Measurements from ENCODE around the gene DOP1B.

The DOP1B gene

DNA sequence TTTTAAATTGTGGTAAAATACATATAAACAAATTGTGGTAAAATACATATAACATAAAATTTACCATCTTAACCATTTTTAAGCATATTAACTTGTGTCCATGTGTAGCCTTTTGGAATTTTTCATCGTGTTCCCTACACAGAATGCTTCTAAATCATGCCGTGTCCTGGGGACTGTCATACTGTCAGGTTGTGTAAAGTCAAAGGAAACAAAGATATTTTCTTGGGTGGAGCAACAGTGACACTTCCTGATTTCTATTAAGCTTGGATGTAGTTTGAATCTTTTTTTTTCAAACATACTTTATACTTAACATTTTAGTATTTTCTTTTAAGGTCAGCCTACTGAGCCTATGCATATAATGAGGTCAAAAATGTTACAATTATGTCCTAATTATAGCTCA is 32.3 kb downstream of the DOP1B start:
- Histone ChIP-seq H3K79me2 (ENCODE audit: insufficient read depth, low read depth) (no peaks in the 10 kb centered on the region), H2AFZ (ENCODE audit: low read depth) (no peak overlapping the region), H3K9ac (no peak overlapping the region), H3K4me1 (ENCODE audit: low read depth, poor library complexity, severe bottlenecking) (no peaks in the 10 kb centered on the region), H4K20me1 (ENCODE audit: insufficient read depth) (no peaks in the 10 kb centered on the region), H3K36me3 (ENCODE audit: insufficient read depth) (no peaks in the 10 kb centered on the region), H3K4me2 (no peak overlapping the region), H3K27ac (no peak overlapping the region), H3K4me3 (IDR thresholded peaks at IDR 0.05; ENCODE audit: insufficient read depth, low read depth, low read length) (no peak overlapping the region), H3K27me3 (ENCODE audit: insufficient read depth, low read depth) (no peaks in the 10 kb centered on the region)
- no peak for TF ChIP-seq CTCF (conservative IDR thresholded peaks at IDR 0.05; ENCODE audit: low read depth, low read length)

DNA sequence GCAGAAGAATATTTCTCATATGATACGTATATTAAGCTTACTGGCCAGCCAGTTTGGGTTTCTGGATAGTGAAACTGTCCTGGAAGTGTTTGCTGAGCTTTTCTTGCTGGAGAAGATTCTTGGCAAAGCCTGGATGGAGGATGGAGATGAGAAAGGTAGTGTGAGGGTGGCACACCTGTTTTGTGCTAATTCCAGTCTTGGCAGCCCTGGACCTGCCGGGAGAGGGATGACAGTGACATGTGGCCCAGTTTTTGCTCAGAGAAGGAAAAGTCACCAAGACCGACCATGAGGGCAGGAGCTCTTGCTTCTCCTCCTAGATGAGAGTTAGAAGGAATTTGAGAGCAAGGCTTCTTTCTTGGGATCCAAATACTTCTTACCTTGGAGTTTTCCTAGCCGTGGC is 34.1 kb downstream of the DOP1B start:
- no peaks in the 10 kb centered on the region for H3K27me3 ChIP-seq (ENCODE audit: insufficient read depth, low read depth)
- H3K4me2 ChIP-seq: no peak overlapping the region
- H3K9ac ChIP-seq: no peak overlapping the region
- TF ChIP-seq CTCF (conservative IDR thresholded peaks at IDR 0.05; ENCODE audit: low read depth, low read length): no peak
- no peaks in the 10 kb centered on the region for H3K79me2 ChIP-seq (ENCODE audit: insufficient read depth, low read depth)
- no peaks in the 10 kb centered on the region for H3K4me1 ChIP-seq (ENCODE audit: low read depth, poor library complexity, severe bottlenecking)
- no peaks in the 10 kb centered on the region for H3K36me3 ChIP-seq (ENCODE audit: insufficient read depth)
- no peak overlapping the region for H3K27ac ChIP-seq
- no peak overlapping the region for H3K4me3 ChIP-seq (IDR thresholded peaks at IDR 0.05; ENCODE audit: insufficient read depth, low read depth, low read length)
- no peak overlapping the region for H2AFZ ChIP-seq (ENCODE audit: low read depth)
- no peaks in the 10 kb centered on the region for H4K20me1 ChIP-seq (ENCODE audit: insufficient read depth)

- H3K36me3 ChIP-seq (ENCODE audit: insufficient read depth): no peaks in the 10 kb centered on the region
- no peak overlapping the region for H3K9ac ChIP-seq
- no peaks in the 10 kb centered on the region for H3K4me1 ChIP-seq (ENCODE audit: low read depth, poor library complexity, severe bottlenecking)
- H3K79me2 ChIP-seq (ENCODE audit: insufficient read depth, low read depth): no peaks in the 10 kb centered on the region
- no peak for TF ChIP-seq CTCF (conservative IDR thresholded peaks at IDR 0.05; ENCODE audit: low read depth, low read length)
- H4K20me1 ChIP-seq (ENCODE audit: insufficient read depth): no peaks in the 10 kb centered on the region
- H2AFZ ChIP-seq (ENCODE audit: low read depth): no peak overlapping the region
- no peak overlapping the region for H3K27ac ChIP-seq
- H3K4me3 ChIP-seq (IDR thresholded peaks at IDR 0.05; ENCODE audit: insufficient read depth, low read depth, low read length): no peak overlapping the region
- no peaks in the 10 kb centered on the region for H3K27me3 ChIP-seq (ENCODE audit: insufficient read depth, low read depth)
- H3K4me2 ChIP-seq: no peak overlapping the region
Observed at GRCh38 chr21:36193200-36193599, 36.6 kb downstream of the DOP1B start.

GRCh38 chr21:36194024-36194423 is 37.4 kb downstream of the DOP1B start:
- no peaks in the 10 kb centered on the region for H3K27me3 ChIP-seq (ENCODE audit: insufficient read depth, low read depth)
- no peak for TF ChIP-seq CTCF (conservative IDR thresholded peaks at IDR 0.05; ENCODE audit: low read depth, low read length)
- no peaks in the 10 kb centered on the region for H4K20me1 ChIP-seq (ENCODE audit: insufficient read depth)
- H3K9ac ChIP-seq: no peak overlapping the region
- no peak overlapping the region for H3K4me2 ChIP-seq
- no peak overlapping the region for H2AFZ ChIP-seq (ENCODE audit: low read depth)
- H3K36me3 ChIP-seq (ENCODE audit: insufficient read depth): no peaks in the 10 kb centered on the region
- no peak overlapping the region for H3K4me3 ChIP-seq (IDR thresholded peaks at IDR 0.05; ENCODE audit: insufficient read depth, low read depth, low read length)
- H3K79me2 ChIP-seq (ENCODE audit: insufficient read depth, low read depth): no peaks in the 10 kb centered on the region
- no peak overlapping the region for H3K27ac ChIP-seq
- no peaks in the 10 kb centered on the region for H3K4me1 ChIP-seq (ENCODE audit: low read depth, poor library complexity, severe bottlenecking)

DNA sequence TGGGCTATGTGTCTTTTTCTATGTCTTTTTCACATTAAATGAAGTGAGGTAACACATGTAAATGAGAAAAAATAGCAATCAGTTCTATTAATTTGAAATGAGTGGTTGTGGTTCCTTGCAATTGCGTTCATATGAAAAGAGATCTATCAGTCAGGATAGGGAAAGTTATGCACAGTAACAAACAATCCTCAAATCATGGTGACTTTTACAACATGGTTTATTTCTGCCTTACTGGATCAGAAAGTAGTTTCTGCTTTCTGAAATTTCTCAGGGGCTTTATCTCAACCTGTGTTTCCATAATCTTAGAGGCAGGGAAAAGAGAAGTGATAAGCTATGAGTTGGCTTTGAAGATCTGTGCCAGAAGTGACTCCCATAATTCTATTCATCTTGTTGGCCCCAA is 39.0 kb downstream of the DOP1B start:
- no peaks in the 10 kb centered on the region for H4K20me1 ChIP-seq (ENCODE audit: insufficient read depth)
- H2AFZ ChIP-seq (ENCODE audit: low read depth): no peak overlapping the region
- no peak overlapping the region for H3K27ac ChIP-seq
- H3K4me2 ChIP-seq: no peak overlapping the region
- no peaks in the 10 kb centered on the region for H3K4me1 ChIP-seq (ENCODE audit: low read depth, poor library complexity, severe bottlenecking)
- no peak for TF ChIP-seq CTCF (conservative IDR thresholded peaks at IDR 0.05; ENCODE audit: low read depth, low read length)
- no peaks in the 10 kb centered on the region for H3K79me2 ChIP-seq (ENCODE audit: insufficient read depth, low read depth)
- no peaks in the 10 kb centered on the region for H3K36me3 ChIP-seq (ENCODE audit: insufficient read depth)
- H3K9ac ChIP-seq: no peak overlapping the region
- no peak overlapping the region for H3K4me3 ChIP-seq (IDR thresholded peaks at IDR 0.05; ENCODE audit: insufficient read depth, low read depth, low read length)
- H3K27me3 ChIP-seq (ENCODE audit: insufficient read depth, low read depth): no peaks in the 10 kb centered on the region

All from KMS-11 (cell line).